Breast epithelium (tissue), 4 donors: ENCODE data around the gene ADCK1. TPM values are rescaled to one million over a fixed set of nuclear protein-coding genes. Genes with fewer than 3 reads are reported as not detected.

ENCODE experiments used
- DNase-seq, 2 donors: peaks; one replicate each; pipeline ENCODE4 v3.0.0-alpha.2; 2019; ENCODE audit warnings: low spot score in 2 of 2
- H3K27ac ChIP-seq, 2 donors: fragments of 200-600 bp; sonication (generic) in 1 of 2; one replicate each; pipeline ENCODE4 v1.5.1; 2016 to 2019; ENCODE audit warnings: mild to moderate bottlenecking in 1 of 2
- H3K27me3 ChIP-seq, 2 donors: fragments of 200-600 bp; sonication (generic) in 1 of 2; one replicate each; pipeline versions ENCODE4 v1.5.1 to v1.6.0; 2017 to 2019; ENCODE audit warnings: control low read depth in 1 of 2, mild to moderate bottlenecking in 1 of 2
- H3K36me3 ChIP-seq: fragments of 200-600 bp; one replicate; pipeline ENCODE4 v1.5.1; 2019
- H3K4me1 ChIP-seq, 2 donors: fragments of 200-600 bp; sonication (generic); one replicate each; pipeline ENCODE4 v1.5.1; 2016 to 2019; ENCODE audit warnings: control low read depth in 1 of 2
- H3K4me3 ChIP-seq, 3 donors: fragments of 200-600 bp; sonication (generic); 1 replicate in 2 of 3; 2 replicates in 1 of 3; pipeline ENCODE4 v1.5.1; 2016 to 2019; ENCODE audit warnings: mild to moderate bottlenecking in 3 of 3, moderate library complexity in 2 of 3
- H3K9me3 ChIP-seq, 2 donors: fragments of 200-600 bp; sonication (generic) in 1 of 2; one replicate each; pipeline ENCODE4 v1.5.1; 2016 to 2019; ENCODE audit warnings: control low read depth in 1 of 2
- CTCF ChIP-seq, 3 donors: fragments of 450-650 bp; IDR thresholded peaks; one replicate each; pipeline ENCODE4 v1.5.1; 2016 to 2017; ENCODE audit warnings: antibody characterized with exemption in 3 of 3, mild to moderate bottlenecking in 3 of 3, moderate library complexity in 3 of 3
- POLR2A ChIP-seq: fragments of 450-650 bp; IDR thresholded peaks from one replicate; pipeline ENCODE4 v1.6.1; 2016; ENCODE audit warnings: antibody characterized with exemption, mild to moderate bottlenecking, moderate library complexity
- POLR2AphosphoS5 ChIP-seq, 3 donors: sonication (generic); formaldehyde crosslinking; IDR thresholded peaks; one replicate each; pipeline ENCODE4 v1.6.1; 2017; ENCODE audit warnings: antibody characterized with exemption in 3 of 3
- intact Hi-C: fragments of 100-400 bp; cut with DNase I; formaldehyde crosslinking; loops from one replicate; pipeline ENCODE4 v1.15.1; 2023; ENCODE audit warnings: low total_unique reads
- total RNA-seq, 3 donors: library from RNA; depleted of rRNA; stranded (reverse); fragments of >200 nt; gene quantifications; one replicate each; pipeline ENCODE4 v1.1.0, GENCODE V29; 2016

The ADCK1 gene
- total RNA-seq, 3 donors from 2014 or later, result 4.6 to 8.3 (median 4.9) TPM

- Histone ChIP-seq H3K4me1 (no peaks in the 10 kb centered on the region), H3K27ac (no peak overlapping the region), H3K4me3 (no peak overlapping the region), H3K9me3 (no peaks in the 10 kb centered on the region), H3K36me3 (no peaks in the 10 kb centered on the region), H3K27me3 (no peaks in the 10 kb centered on the region)
- no peak for DNase-seq
- no peak for TF ChIP-seq POLR2AphosphoS5 (IDR thresholded peaks at IDR 0.05)
- no peak for TF ChIP-seq CTCF (IDR thresholded peaks at IDR 0.05)
- TF ChIP-seq POLR2A, result no peak
- intact Hi-C loops, result no loop called here
Observed at GRCh38 chr14:77906446-77906845, 106.5 kb downstream of the ADCK1 start.

GRCh38 chr14:77908847-77909246 lies 108.9 kb downstream of the ADCK1 start:
- DNase-seq, result no peak
- TF ChIP-seq POLR2AphosphoS5 (IDR thresholded peaks at IDR 0.05) (no peak), CTCF (IDR thresholded peaks at IDR 0.05) (no peak), POLR2A (no peak)
- H3K4me1 ChIP-seq, result no peaks in the 10 kb centered on the region
- no peaks in the 10 kb centered on the region for H3K9me3 ChIP-seq
- intact Hi-C loops, result no loop called here
- no peaks in the 10 kb centered on the region for H3K36me3 ChIP-seq
- H3K4me3 ChIP-seq, result no peak overlapping the region
- H3K27me3 ChIP-seq, result no peaks in the 10 kb centered on the region
- H3K27ac ChIP-seq, result no peak overlapping the region

GRCh38 chr14:77909911-77910310 lies 110.0 kb downstream of the ADCK1 start:
- no peaks in the 10 kb centered on the region for H3K36me3 ChIP-seq
- no peak overlapping the region for H3K4me3 ChIP-seq
- H3K27me3 ChIP-seq, result no peaks in the 10 kb centered on the region
- TF ChIP-seq POLR2AphosphoS5 (IDR thresholded peaks at IDR 0.05), result no peak
- H3K4me1 ChIP-seq, result no peaks in the 10 kb centered on the region
- no peak overlapping the region for H3K27ac ChIP-seq
- H3K9me3 ChIP-seq, result no peaks in the 10 kb centered on the region
- DNase-seq, result no peak
- intact Hi-C loops, result no loop called here

GRCh38 chr14:77910506-77910905 lies 110.6 kb downstream of the ADCK1 start:
- Histone ChIP-seq H3K27me3 (no peaks in the 10 kb centered on the region), H3K4me3 (no peak overlapping the region), H3K36me3 (no peaks in the 10 kb centered on the region), H3K27ac (no peak overlapping the region), H3K4me1 (no peaks in the 10 kb centered on the region), H3K9me3 (no peaks in the 10 kb centered on the region)
- DNase-seq, result no peak
- intact Hi-C loops, result no loop called here
- TF ChIP-seq POLR2AphosphoS5 (IDR thresholded peaks at IDR 0.05) (no peak), POLR2A (no peak), CTCF (IDR thresholded peaks at IDR 0.05) (no peak)

- TF ChIP-seq POLR2A (no peak), CTCF (IDR thresholded peaks at IDR 0.05) (no peak), POLR2AphosphoS5 (IDR thresholded peaks at IDR 0.05) (no peak)
- intact Hi-C loops, result no loop called here
- Histone ChIP-seq H3K9me3 (no peaks in the 10 kb centered on the region), H3K4me1 (no peaks in the 10 kb centered on the region), H3K4me3 (no peak overlapping the region), H3K36me3 (no peaks in the 10 kb centered on the region), H3K27me3 (no peaks in the 10 kb centered on the region), H3K27ac (no peak overlapping the region)
- DNase-seq, result no peak
Observed at GRCh38 chr14:77911356-77911755, 111.4 kb downstream of the ADCK1 start.
